GM12878 (cell line): ENCODE results near the gene PFKP. TPM values are rescaled to one million over a fixed set of nuclear protein-coding genes. Genes with fewer than 3 reads are reported as not detected.

Experiments
- ATAC-seq: fragments of 200-7000 bp; cut with Tn5 transposase; 3 replicates; pipeline ENCODE4 v1.9.1; 2020; ENCODE audit warnings: mild to moderate bottlenecking, moderate library complexity
- BruUV-seq: library from RNA; stranded (reverse); fragments of 400-500 nt; replicated peaks from 2 replicates; lab custom pipeline; 2021; lab: Mats Ljungman, UMichigan
- CTCF ChIA-PET: fragments of 300-600 bp; sonication (Branson Sonifier 250); formaldehyde crosslinking; extraction: SDS; loops from one replicate; lab custom pipeline; 2021; ENCODE audit warnings: inconsistent platforms; lab: Yijun Ruan, JAX
- POLR2A ChIA-PET: fragments of 350-600 bp; formaldehyde crosslinking; extraction: SDS; loops from one replicate; lab custom pipeline; 2021; ENCODE audit warnings: inconsistent platforms; lab: Charles Lee
- RAD21 ChIA-PET: fragments of 300-600 bp; sonication (Branson Sonifier 250); formaldehyde crosslinking; loops from one replicate; lab custom pipeline; 2023; ENCODE audit warnings: antibody characterized with exemption; ENCODE audit not compliant: unreplicated experiment; lab: Charles Lee
- SMC1A ChIA-PET: fragments of 300-600 bp; sonication (Branson Sonifier 250); formaldehyde crosslinking; loops from one replicate; lab custom pipeline; 2023; ENCODE audit not compliant: unreplicated experiment, uncharacterized antibody; lab: Charles Lee
- DNase-seq: peaks from one replicate; pipeline ENCODE4 v3.0.0-alpha.2; 2011; ENCODE audit warnings: low read depth, low spot score
- FAIRE-seq: peaks from 3 replicates; lab custom pipeline; 2011; peaks lifted over from hg19 to GRCh38; lab: Jason Lieb, UNC
- H2AFZ ChIP-seq: 2 replicates; pipeline ENCODE4 v1.6.0; 2011; ENCODE audit warnings: low read depth, low read length, control low read depth; ENCODE audit not compliant: control insufficient read depth
- H3K27ac ChIP-seq: 2 replicates; pipeline ENCODE4 v1.5.1; 2011; ENCODE audit warnings: control low read depth; ENCODE audit not compliant: control insufficient read depth, insufficient read depth
- H3K27me3 ChIP-seq, 2 experiments: replicated peaks in 1 of 2; 2 replicates each; pipeline versions ENCODE4 v1.6.0 to v1.6.1; 2011; ENCODE audit warnings: low read length in 1 of 2; ENCODE audit not compliant: control insufficient read depth in 2 of 2, insufficient read depth in 2 of 2
- H3K36me3 ChIP-seq, 2 experiments: 2 replicates each; pipeline ENCODE4 v1.5.1; 2011; ENCODE audit warnings: low read length in 1 of 2; ENCODE audit not compliant: control insufficient read depth in 2 of 2, insufficient read depth in 2 of 2
- H3K4me1 ChIP-seq: 2 replicates; pipeline ENCODE4 v1.6.1; 2011; ENCODE audit warnings: mild to moderate bottlenecking, low read length, moderate library complexity, mixed read lengths; ENCODE audit not compliant: control insufficient read depth, insufficient read depth
- H3K4me2 ChIP-seq: 2 replicates; pipeline ENCODE4 v1.6.0; 2011; ENCODE audit warnings: control low read depth; ENCODE audit not compliant: control insufficient read depth, insufficient read depth
- H3K4me3 ChIP-seq: fragments of 200-600 bp; sonication (generic); 2 replicates; pipeline ENCODE4 v1.5.1; 2016
- H3K79me2 ChIP-seq: 2 replicates; pipeline ENCODE4 v1.6.0; 2011; ENCODE audit warnings: low read length; ENCODE audit not compliant: control insufficient read depth, insufficient read depth
- H3K9ac ChIP-seq: 2 replicates; pipeline ENCODE4 v1.8.0; 2011; ENCODE audit warnings: low read length, control low read depth, mixed read lengths; ENCODE audit not compliant: control insufficient read depth, insufficient read depth
- H3K9me3 ChIP-seq: replicated peaks from 3 replicates; pipeline ENCODE4 v1.5.1; 2011; ENCODE audit warnings: mild to moderate bottlenecking, low read length; ENCODE audit not compliant: control insufficient read depth, insufficient read depth
- H4K20me1 ChIP-seq: 2 replicates; pipeline ENCODE4 v1.6.0; 2011; ENCODE audit not compliant: control insufficient read depth, insufficient read depth
- BCL11A ChIP-seq: IDR thresholded peaks from 2 replicates; pipeline ENCODE4 v1.6.1; 2011; ENCODE audit warnings: low read depth, low read length
- CBX5 ChIP-seq: sonication (generic); IDR thresholded peaks from 2 replicates; pipeline ENCODE4 v1.6.1; 2016; ENCODE audit warnings: low read depth, moderate library complexity, mild to moderate bottlenecking, inconsistent platforms
- CHD1 ChIP-seq: IDR thresholded peaks from 2 replicates; pipeline ENCODE4 v1.6.1; 2012; ENCODE audit warnings: low read depth, low read length, improper control_type of control experiment
- EZH2 ChIP-seq: IDR thresholded peaks from 2 replicates; pipeline ENCODE4 v1.6.1; 2012; ENCODE audit warnings: low read depth, mild to moderate bottlenecking, control low read depth, inconsistent platforms, low read length, borderline replicate concordance; ENCODE audit not compliant: control insufficient read depth
- KDM1A ChIP-seq: fragments of 200-600 bp; sonication (generic); IDR thresholded peaks from 2 replicates; pipeline ENCODE4 v1.6.1; 2016; ENCODE audit warnings: borderline replicate concordance
- MYB ChIP-seq: fragments of 150-350 bp; IDR thresholded peaks from 2 replicates; pipeline ENCODE4 v1.6.1; 2014; ENCODE audit warnings: mild to moderate bottlenecking, low read depth, low read length, borderline replicate concordance
- NR2C2 ChIP-seq: IDR thresholded peaks from 2 replicates; pipeline ENCODE4 v1.6.1; 2011; ENCODE audit warnings: borderline replicate concordance, low read depth; ENCODE audit not compliant: control insufficient read depth, insufficient read length
- NR2F1 ChIP-seq: fragments of 450-650 bp; conservative IDR thresholded peaks from 2 replicates; pipeline ENCODE4 v1.6.1; 2017; ENCODE audit warnings: mild to moderate bottlenecking
- PAX8 ChIP-seq: fragments of 450-650 bp; IDR thresholded peaks from 2 replicates; pipeline ENCODE4 v1.6.1; 2017; ENCODE audit warnings: mild to moderate bottlenecking, moderate library complexity
- POLR2AphosphoS2 ChIP-seq: IDR thresholded peaks from 2 replicates; pipeline ENCODE4 v1.6.1; 2011; ENCODE audit warnings: low read depth, mild to moderate bottlenecking, low read length, improper control_type of control experiment, moderate library complexity
- SREBF2 ChIP-seq: IDR thresholded peaks from 2 replicates; pipeline ENCODE4 v1.6.1; 2012; ENCODE audit warnings: mild to moderate bottlenecking, low read length
- WGBS: methylation state at CpG from one replicate; pipeline ENCODE4 v1.1.6; 2016; ENCODE audit warnings: low lambda C conversion rate; ENCODE audit not compliant: insufficient replicate concordance, insufficient coverage; ENCODE audit errors: missing lambda C conversion rate; 5-methylcytosine and 5-hydroxymethylcytosine counted together
- in situ Hi-C: fragments of 300-500 bp; cut with MboI; formaldehyde crosslinking; loops from 9 replicates; pipeline ENCODE4 v1.14.3; 2018; ENCODE audit warnings: mixed read lengths
- intact Hi-C: fragments of 100-400 bp; cut with micrococcal nuclease; formaldehyde crosslinking; loops from one replicate; pipeline ENCODE4 v1.14.2; 2022; ENCODE audit not compliant: unreplicated experiment
- polyA plus RNA-seq, 11 experiments: library from polyadenylated mRNA; depleted of rRNA in 4 of 11; unstranded in 6 of 11; stranded (reverse) in 5 of 11; fragments of >200 nt; fragmentation: Nextera tagmentation in 4 of 11; fragmentation: Illumina TruSeq in 1 of 11; extraction: Ambion mirVana in 4 of 11; extraction: Trizol in 1 of 11; gene quantifications; 1 replicate in 1 of 11; 2 replicates in 10 of 11; pipeline versions ENCODE4 v1.2.1 to v1.2.3, GENCODE V29; 2011 to 2016; ENCODE audit warnings: inconsistent platforms in 2 of 11, missing spikeins in 2 of 11, low read depth in 1 of 11
- total RNA-seq, 4 experiments: library from RNA; depleted of rRNA in 3 of 4; stranded (reverse); fragments of >200 nt in 3 of 4; fragmentation: Illumina TruSeq in 1 of 4; extraction: Trizol in 1 of 4; gene quantifications; 2 replicates each; pipeline versions ENCODE4 v1.2.1 to v1.2.3, GENCODE V29; 2013 to 2021
- TF ChIP-seq, protein P1 (sequence below): IDR thresholded peaks from 2 replicates; pipeline ENCODE4 v1.6.1; 2012; ENCODE audit warnings: low read length, inconsistent platforms
- TF ChIP-seq, protein P2 (sequence below): IDR thresholded peaks from 2 replicates; pipeline ENCODE4 v1.6.1; 2012; ENCODE audit warnings: low read depth, low read length, improper control_type of control experiment

Gene PFKP
- total and polyA plus RNA-seq, 10 of the 15 experiments (the other 5 are each of a cell fraction or from before 2014, with no cell fraction given), result 27.0 to 145 (median 95.7) TPM

DNA sequence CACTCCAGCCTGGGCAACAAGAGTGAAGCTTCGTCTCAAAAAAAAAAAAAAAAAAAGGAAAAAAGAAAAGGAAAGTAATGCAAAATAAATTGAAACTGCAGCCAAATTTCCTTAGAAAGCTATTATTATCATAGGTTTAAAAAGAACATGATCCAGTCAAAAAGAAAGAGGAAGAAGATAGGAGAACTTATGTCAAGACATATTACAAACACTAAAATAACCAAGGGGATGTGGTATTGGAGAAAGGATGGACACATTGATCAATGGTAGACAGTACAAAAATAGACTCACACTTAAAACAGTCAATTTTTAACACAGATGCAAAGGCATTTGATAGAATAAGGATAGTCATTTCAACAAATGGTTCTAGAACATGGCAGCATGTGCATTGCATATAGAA is 27.3 kb upstream of the PFKP start:
- TF ChIP-seq CHD1 (no peak), SREBF2 (no peak)
- Histone ChIP-seq H3K36me3 (no peaks in the 10 kb centered on the region), H2AFZ (no peak overlapping the region), H3K4me2 (no peak overlapping the region), H3K27me3 (no peaks in the 10 kb centered on the region), H4K20me1 (no peaks in the 10 kb centered on the region), H3K79me2 (no peaks in the 10 kb centered on the region), H3K9me3 (no peaks in the 10 kb centered on the region; the same call in 2 of the 3 replicates), H3K4me3 (no peak overlapping the region), H3K27ac (no peak overlapping the region), H3K9ac (no peak overlapping the region), H3K4me1 (peaks cover 3% of the 10 kb centered on the region; the same call in 1 of the 2 replicates)
- SMC1A ChIA-PET, result no interaction called here
- POLR2A ChIA-PET, result interaction anchor here (0.7 kb wide), 1 partner anchor 108 kb away, joined by 8 read pairs; no protein-coding TSS in a partner anchor
- no peak for FAIRE-seq
- in situ Hi-C loops (loop anchor here (5.0 kb wide), 1 partner anchor 113 kb away; no protein-coding TSS in a partner anchor), intact Hi-C loops (loop anchor here (5.0 to 10.0 kb wide), 3 partner anchors 63 to 1285 kb away; no protein-coding TSS in a partner anchor)
- WGBS, result no CpG with 5 or more reads among the region's 1 CpG
- no peak for ATAC-seq
- no peak for DNase-seq
- CTCF ChIA-PET, result interaction anchor here (1.3 kb wide), 1 partner anchor 112 kb away, joined by 6 read pairs; no protein-coding TSS in a partner anchor
- RAD21 ChIA-PET, result interaction anchor here (1.2 kb wide), 1 partner anchor 112 kb away, joined by 3 read pairs; no protein-coding TSS in a partner anchor
- BruUV-seq, result no TSS peak

GRCh38 chr10:3042589-3042988 is 24.8 kb upstream of the PFKP start:
- no peaks in the 10 kb centered on the region for H3K36me3 ChIP-seq
- TF ChIP-seq KDM1A, result no peak
- TF ChIP-seq EZH2, result no peak
- TF ChIP-seq MYB, result no peak
- TF ChIP-seq PAX8, result no peak
- no peak for TF ChIP-seq POLR2AphosphoS2
- no peak for TF ChIP-seq NR2C2
- TF ChIP-seq BCL11A, result no peak
- TF ChIP-seq NR2F1, result no peak
- TF ChIP-seq, protein P1, sequence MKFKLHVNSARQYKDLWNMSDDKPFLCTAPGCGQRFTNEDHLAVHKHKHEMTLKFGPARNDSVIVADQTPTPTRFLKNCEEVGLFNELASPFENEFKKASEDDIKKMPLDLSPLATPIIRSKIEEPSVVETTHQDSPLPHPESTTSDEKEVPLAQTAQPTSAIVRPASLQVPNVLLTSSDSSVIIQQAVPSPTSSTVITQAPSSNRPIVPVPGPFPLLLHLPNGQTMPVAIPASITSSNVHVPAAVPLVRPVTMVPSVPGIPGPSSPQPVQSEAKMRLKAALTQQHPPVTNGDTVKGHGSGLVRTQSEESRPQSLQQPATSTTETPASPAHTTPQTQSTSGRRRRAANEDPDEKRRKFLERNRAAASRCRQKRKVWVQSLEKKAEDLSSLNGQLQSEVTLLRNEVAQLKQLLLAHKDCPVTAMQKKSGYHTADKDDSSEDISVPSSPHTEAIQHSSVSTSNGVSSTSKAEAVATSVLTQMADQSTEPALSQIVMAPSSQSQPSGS, result no peak
- TF ChIP-seq CBX5, result no peak
- TF ChIP-seq, protein P2, sequence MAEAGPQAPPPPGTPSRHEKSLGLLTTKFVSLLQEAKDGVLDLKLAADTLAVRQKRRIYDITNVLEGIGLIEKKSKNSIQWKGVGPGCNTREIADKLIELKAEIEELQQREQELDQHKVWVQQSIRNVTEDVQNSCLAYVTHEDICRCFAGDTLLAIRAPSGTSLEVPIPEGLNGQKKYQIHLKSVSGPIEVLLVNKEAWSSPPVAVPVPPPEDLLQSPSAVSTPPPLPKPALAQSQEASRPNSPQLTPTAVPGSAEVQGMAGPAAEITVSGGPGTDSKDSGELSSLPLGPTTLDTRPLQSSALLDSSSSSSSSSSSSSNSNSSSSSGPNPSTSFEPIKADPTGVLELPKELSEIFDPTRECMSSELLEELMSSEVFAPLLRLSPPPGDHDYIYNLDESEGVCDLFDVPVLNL, result no peak
- ChIA-PET RAD21 (interaction anchor here (0.9 to 4.9 kb wide), 5 partner anchors 12 to 117 kb away, joined by 3 to 53 read pairs (median 5); no protein-coding TSS in a partner anchor), POLR2A (no interaction called here), SMC1A (interaction anchor here (0.6 to 3.9 kb wide), 9 partner anchors 10 to 370 kb away, joined by 3 to 25 read pairs (median 4); no protein-coding TSS in a partner anchor), CTCF (interaction anchor here (0.9 to 4.8 kb wide), 16 partner anchors 12 to 1288 kb away, joined by 3 to 96 read pairs (median 4); no protein-coding TSS in a partner anchor)
- no peaks in the 10 kb centered on the region for H4K20me1 ChIP-seq
- no peak overlapping the region for H3K27ac ChIP-seq
- FAIRE-seq (no peak), ATAC-seq (no peak), DNase-seq (no peak)
- no peaks in the 10 kb centered on the region; the same call in 2 of the 3 replicates for H3K9me3 ChIP-seq
- no peak overlapping the region for H3K4me3 ChIP-seq
- H3K4me1 ChIP-seq, result no peaks in the 10 kb centered on the region
- H2AFZ ChIP-seq, result no peak overlapping the region
- intact Hi-C loops, result loop anchor here (2.0 to 10.0 kb wide), 4 partner anchors 65 to 1288 kb away; no protein-coding TSS in a partner anchor
- no TSS peak for BruUV-seq
- H3K27me3 ChIP-seq, result 0 out of 4 replicates have a peak, but pooled peaks cover 0 to 2% of the 10 kb centered on the region in 2 experiments
- in situ Hi-C loops, result loop anchor here (5.0 kb wide), 1 partner anchor 115 kb away; no protein-coding TSS in a partner anchor
- no peaks in the 10 kb centered on the region for H3K79me2 ChIP-seq
- H3K4me2 ChIP-seq, result no peak overlapping the region
- 42% methylated on average over 10 of the region's 10 CpGs for WGBS
- no peak overlapping the region for H3K9ac ChIP-seq
